K562 (cell line): ENCODE results near the gene BTD. TPM values are rescaled to one million over a fixed set of nuclear protein-coding genes. Genes with fewer than 3 reads are reported as not detected.
A peak's percentile ranks its signal among the peaks of the same experiment; 100 is the strongest.

Experiments used
- AFF4 ChIP-seq: sonication (generic); formaldehyde crosslinking; IDR thresholded peaks from 2 replicates; pipeline ENCODE4 v1.8.0; 2023; ENCODE audit warnings: mild to moderate bottlenecking, missing genetic modification reagents
- BRF2 ChIP-seq: IDR thresholded peaks from 3 replicates; pipeline ENCODE4 v1.6.1; 2011; ENCODE audit warnings: borderline replicate concordance, mild to moderate bottlenecking; ENCODE audit not compliant: insufficient read length, insufficient read depth
- CHD1 ChIP-seq: fragments of 200-600 bp; sonication (generic); IDR thresholded peaks from one replicate; pipeline ENCODE4 v1.6.1; 2012; ENCODE audit warnings: mild to moderate bottlenecking, moderate library complexity, low read length, inconsistent platforms
- ETV1 ChIP-seq: fragments of 450-650 bp; conservative IDR thresholded peaks from 2 replicates; pipeline ENCODE4 v1.6.1; 2016; ENCODE audit warnings: missing genetic modification characterization, control low read depth, low read depth, missing compliant biosample characterization
- MEF2D ChIP-seq: conservative IDR thresholded peaks from 2 replicates; pipeline ENCODE4 v1.6.1; 2016; ENCODE audit warnings: low read depth, missing genetic modification characterization, missing compliant biosample characterization
- MTA2 ChIP-seq: fragments of 450-650 bp; IDR thresholded peaks from 2 replicates; pipeline ENCODE4 v1.6.1; 2016; ENCODE audit warnings: low read depth
- PHF20 ChIP-seq: fragments of 450-650 bp; IDR thresholded peaks from 2 replicates; pipeline ENCODE4 v1.6.1; 2018; ENCODE audit not compliant: partially characterized antibody
- RBM15 ChIP-seq: fragments of 200-400 bp; formaldehyde crosslinking; IDR thresholded peaks from 2 replicates; pipeline ENCODE4 v1.6.1; 2018; ENCODE audit warnings: mild to moderate bottlenecking, low read length, moderate library complexity; ENCODE audit not compliant: insufficient read depth
- SMARCE1 ChIP-seq: fragments of 450-650 bp; IDR thresholded peaks from 2 replicates; pipeline ENCODE4 v1.7.1; 2016; ENCODE audit warnings: mild to moderate bottlenecking
- TAF9B ChIP-seq: fragments of 450-650 bp; IDR thresholded peaks from 2 replicates; pipeline ENCODE4 v1.6.1; 2018; ENCODE audit warnings: mild to moderate bottlenecking; ENCODE audit not compliant: partially characterized antibody
- VEZF1 ChIP-seq: fragments of 200-800 bp; sonication (Bioruptor generic); IDR thresholded peaks from 2 replicates; pipeline ENCODE4 v1.6.1; 2017; ENCODE audit warnings: missing genetic modification characterization, missing compliant biosample characterization
- YY1 ChIP-seq, 3 experiments: IDR thresholded peaks; 2 replicates each; pipeline ENCODE4 v1.6.1; 2011; ENCODE audit warnings: low read length in 2 of 3, mild to moderate bottlenecking in 2 of 3, moderate library complexity in 2 of 3, borderline replicate concordance in 1 of 3, control low read depth in 1 of 3, low read depth in 1 of 3; ENCODE audit not compliant: insufficient read depth in 3 of 3, insufficient replicate concordance in 2 of 3, control insufficient read depth in 1 of 3, insufficient read length in 1 of 3; ENCODE audit errors: extremely low read depth in 1 of 3
- ZFP36 ChIP-seq: fragments of 150-350 bp; IDR thresholded peaks from 2 replicates; pipeline ENCODE4 v1.6.1; 2018; ENCODE audit warnings: low read length, low read depth; ENCODE audit not compliant: partially characterized antibody
- ZNF143 ChIP-seq: sonication (generic); formaldehyde crosslinking; IDR thresholded peaks from 2 replicates; pipeline ENCODE4 v1.9.0; 2022; ENCODE audit warnings: mild to moderate bottlenecking, missing genetic modification reagents
- ZNF592 ChIP-seq: fragments of 450-650 bp; IDR thresholded peaks from 2 replicates; pipeline ENCODE4 v1.6.1; 2017; ENCODE audit warnings: antibody characterized with exemption, mild to moderate bottlenecking
- ZNF76 ChIP-seq: fragments of 250-450 bp; sonication (Bioruptor Pico); IDR thresholded peaks from 2 replicates; pipeline ENCODE4 v1.4.0; 2020; ENCODE audit warnings: mild to moderate bottlenecking, moderate library complexity, borderline replicate concordance
- polyA plus RNA-seq, 8 experiments: library from polyadenylated mRNA; depleted of rRNA in 4 of 8; stranded (reverse) in 5 of 8; unstranded in 3 of 8; fragments of >200 nt; fragmentation: Nextera tagmentation in 2 of 8; fragmentation: Illumina TruSeq in 1 of 8; extraction: Ambion mirVana in 2 of 8; extraction: Trizol in 1 of 8; gene quantifications; 2 replicates each; pipeline versions ENCODE4 v1.2.1 to v1.2.3, GENCODE V29; 2011 to 2014; ENCODE audit warnings: inconsistent platforms in 1 of 8, missing spikeins in 1 of 8
- total RNA-seq, 7 experiments: library from RNA; depleted of rRNA in 6 of 7; stranded (reverse); fragments of >200 nt in 6 of 7; fragmentation: Illumina TruSeq in 2 of 7; extraction: Trizol in 2 of 7; gene quantifications; 2 replicates each; pipeline versions ENCODE4 v1.2.1 to v1.2.3, GENCODE V29; 2011 to 2021; ENCODE audit warnings: low replicate concordance in 1 of 7

BTD gene
- total and polyA plus RNA-seq, 9 of the 15 experiments (the other 6 are each of a cell fraction or from before 2014, with no cell fraction given) = 6.6 to 26.2 (median 10.6) TPM

DNA sequence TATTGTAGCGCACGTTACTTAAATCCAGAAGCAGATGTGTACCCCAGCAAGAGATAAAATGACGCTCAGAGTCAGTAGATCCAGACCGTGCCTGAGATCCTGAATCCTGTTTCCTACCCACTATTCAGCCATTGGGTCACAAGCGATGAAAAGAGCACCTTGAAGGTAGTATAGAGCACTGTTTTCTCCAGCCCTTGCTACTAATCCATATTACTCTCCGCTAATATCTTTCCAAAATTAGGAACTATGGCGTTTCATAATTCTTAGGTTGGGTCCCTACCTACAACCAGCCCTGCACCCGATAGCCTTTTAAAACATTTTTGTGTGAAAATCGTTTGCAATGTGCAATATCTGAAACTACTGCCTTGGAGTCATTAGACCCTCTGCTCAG lies 596 bp downstream of the BTD start (continued):
- TF ChIP-seq ZNF592 (0 out of 2 replicates have a peak, but pooled peaks have one; percentile 45), MTA2 (no peak), TAF9B (peak; percentile 46), BRF2 (no peak), ZNF143 (CRISPR knock-in tag) (0 out of 2 replicates have a peak, but pooled peaks have one; percentile 13), YY1 (IDR thresholded peaks at IDR 0.05; ENCODE audit: borderline replicate concordance in 1 of 3, control insufficient read depth in 1 of 3, extremely low read depth in 1 of 3, insufficient read depth in 3 of 3, insufficient read length in 1 of 3, insufficient replicate concordance in 2 of 3, low read depth in 1 of 3, low read length in 2 of 3) (peak in 1 of 3 experiments; percentile 37), ZNF76 (CRISPR knock-in tag) (0 out of 2 replicates have a peak, but pooled peaks have one; percentile 1), ETV1 (0 out of 2 replicates have a peak, but pooled peaks have one; percentile 15), ZFP36 (peak; percentile 0), SMARCE1 (0 out of 2 replicates have a peak, but pooled peaks have one; percentile 64), VEZF1 (0 out of 2 replicates have a peak, but pooled peaks have one; percentile 10), PHF20 (peak; percentile 75), AFF4 (CRISPR knock-in tag) (0 out of 2 replicates have a peak, but pooled peaks have one; percentile 69), MEF2D (tag) (0 out of 2 replicates have a peak, but pooled peaks have one; percentile 4), CHD1 (peak; percentile 52), RBM15 (no peak)
